HUES64 (cell line): ENCODE results near the gene ACIN1.

Experiments used
- H3K27ac ChIP-seq: 2 replicates; pipeline ENCODE4 v1.7.0; 2013; ENCODE audit warnings: low read depth, low read length, inconsistent platforms
- H3K27me3 ChIP-seq: 2 replicates; pipeline ENCODE4 v1.6.1; 2013; ENCODE audit warnings: mild to moderate bottlenecking, low read length; ENCODE audit not compliant: insufficient read depth
- H3K36me3 ChIP-seq: 2 replicates; pipeline ENCODE4 v1.6.1; 2013; ENCODE audit warnings: mild to moderate bottlenecking, low read length; ENCODE audit not compliant: insufficient read depth
- H3K4me1 ChIP-seq: 2 replicates; pipeline ENCODE4 v1.6.1; 2013; ENCODE audit warnings: mild to moderate bottlenecking, low read length, moderate library complexity; ENCODE audit not compliant: insufficient read depth
- H3K4me3 ChIP-seq: 2 replicates; pipeline ENCODE4 v1.5.1; 2013; ENCODE audit warnings: mild to moderate bottlenecking, low read length, moderate library complexity
- H3K9ac ChIP-seq: 2 replicates; pipeline ENCODE4 v1.6.1; 2013; ENCODE audit warnings: mild to moderate bottlenecking, low read depth, low read length
- H3K9me3 ChIP-seq: 2 replicates; pipeline ENCODE4 v1.6.1; 2013; ENCODE audit warnings: low read depth, low read length; ENCODE audit not compliant: insufficient read depth
- WGBS: fragments of 150-250, 120-280 bp; methylation state at CpG from one replicate; pipeline ENCODE4 v1.1.7; 2013; ENCODE audit warnings: missing lambda C conversion rate; 5-methylcytosine and 5-hydroxymethylcytosine counted together

The ACIN1 gene

GRCh38 chr14:23122086-23122485 is 27.1 kb upstream of the ACIN1 start:
- H3K9me3 ChIP-seq, result no peaks in the 10 kb centered on the region
- no peak overlapping the region for H3K27ac ChIP-seq
- no peak overlapping the region for H3K4me3 ChIP-seq
- H3K9ac ChIP-seq, result no peak overlapping the region
- peaks cover 30% of the 10 kb centered on the region for H3K4me1 ChIP-seq
- WGBS, result 89% methylated on average over 6 of the region's 6 CpGs
- H3K27me3 ChIP-seq, result no peaks in the 10 kb centered on the region
- peaks cover 5% of the 10 kb centered on the region; the same call in 1 of the 2 replicates for H3K36me3 ChIP-seq

- no peak overlapping the region for H3K4me3 ChIP-seq
- no peaks in the 10 kb centered on the region for H3K9me3 ChIP-seq
- no peak overlapping the region for H3K9ac ChIP-seq
- peaks cover 30% of the 10 kb centered on the region for H3K4me1 ChIP-seq
- no peaks in the 10 kb centered on the region for H3K36me3 ChIP-seq
- no peak overlapping the region for H3K27ac ChIP-seq
- H3K27me3 ChIP-seq, result no peaks in the 10 kb centered on the region
- WGBS, result 51% methylated on average over 6 of the region's 6 CpGs
Observed at GRCh38 chr14:23121361-23121771, 26.4 kb upstream of the ACIN1 start.

DNA sequence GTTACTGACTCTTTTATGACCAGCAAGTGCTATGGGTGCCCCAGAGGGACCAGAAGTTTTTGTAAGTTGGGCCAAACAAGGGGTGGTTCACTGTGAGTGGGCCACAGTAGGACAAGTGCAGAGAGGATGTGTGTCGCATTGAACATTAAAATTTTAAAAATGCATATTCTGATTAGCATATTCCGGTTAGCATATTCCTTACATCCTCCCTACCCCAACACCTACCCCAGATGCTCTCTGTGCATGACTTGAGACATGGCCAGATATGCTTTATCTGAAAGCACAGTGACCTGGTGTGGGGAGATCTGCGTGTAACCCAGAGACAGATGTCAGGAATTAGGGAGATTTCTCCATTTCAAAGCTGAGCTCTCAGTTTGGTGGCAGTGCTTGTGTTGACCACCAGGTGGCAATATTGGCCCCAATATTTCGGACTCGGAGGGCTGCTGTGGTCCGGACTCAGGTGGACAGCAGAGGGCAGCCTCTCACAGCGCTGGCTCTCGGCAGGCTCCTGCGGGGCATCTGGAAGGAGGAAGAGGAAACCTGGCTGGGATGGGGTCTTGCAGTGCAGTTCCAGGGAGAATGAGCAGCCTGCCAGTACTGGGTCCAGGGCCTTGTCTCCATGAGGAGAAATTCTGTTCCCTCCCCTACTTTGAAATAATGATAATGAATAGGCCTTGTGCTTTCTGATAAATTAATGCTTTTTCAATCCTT is 25.8 kb upstream of the ACIN1 start:
- H3K9ac ChIP-seq, result no peak overlapping the region
- 22% methylated on average over 9 of the region's 9 CpGs for WGBS
- peaks cover 26% of the 10 kb centered on the region for H3K4me1 ChIP-seq
- H3K27ac ChIP-seq, result no peak overlapping the region
- H3K9me3 ChIP-seq, result no peaks in the 10 kb centered on the region
- H3K36me3 ChIP-seq, result no peaks in the 10 kb centered on the region
- H3K4me3 ChIP-seq, result no peak overlapping the region
- H3K27me3 ChIP-seq, result no peaks in the 10 kb centered on the region

DNA sequence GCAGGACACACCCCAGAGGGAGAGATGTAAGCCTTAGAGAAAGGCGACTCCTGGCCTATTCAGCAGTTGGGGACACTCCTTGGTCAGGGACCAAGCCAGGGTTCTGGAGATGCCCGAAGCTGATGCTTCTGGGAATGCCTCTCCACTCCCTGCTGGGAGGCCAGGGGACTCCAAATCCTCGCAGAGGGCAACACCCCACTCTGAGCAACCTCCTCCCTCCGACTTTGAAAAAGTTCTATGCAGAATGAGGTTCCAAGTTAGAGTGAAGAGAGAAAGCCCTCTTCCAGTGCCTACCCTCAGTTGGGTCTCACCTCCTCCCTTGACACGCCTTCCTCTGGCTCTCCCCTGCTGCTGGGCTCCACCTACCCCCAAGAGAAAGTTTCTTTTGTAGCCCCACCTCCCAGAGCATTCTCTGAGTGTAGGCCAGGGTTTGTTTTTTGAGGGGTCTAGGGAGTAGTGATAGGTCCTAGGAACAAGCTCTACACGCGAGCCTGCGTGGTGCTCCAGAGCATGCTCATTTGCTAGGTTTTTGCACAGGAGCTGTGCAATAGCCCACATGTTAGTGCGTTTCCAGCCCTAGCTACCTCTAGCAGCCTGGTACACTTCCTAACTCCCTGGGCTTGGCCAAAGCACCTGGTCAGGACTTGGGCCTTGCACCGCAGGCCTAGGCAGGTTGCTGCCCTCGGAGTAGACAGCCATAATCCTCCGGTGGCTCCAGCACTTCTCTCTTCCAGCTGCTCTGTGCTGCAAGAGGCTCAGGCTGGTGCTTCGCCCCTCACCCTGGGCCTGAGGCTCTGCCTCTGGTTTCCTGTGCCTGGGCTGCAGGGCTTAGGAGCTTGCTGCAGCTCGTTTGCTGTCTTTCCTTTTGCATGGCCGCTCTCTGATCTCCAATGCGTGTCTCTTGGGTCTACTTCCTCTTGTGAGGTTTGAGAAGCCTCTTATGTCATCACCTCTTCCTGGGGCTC is 24.7 kb upstream of the ACIN1 start:
- H3K27ac ChIP-seq, result no peak overlapping the region
- H3K9ac ChIP-seq, result no peak overlapping the region
- no peak overlapping the region for H3K4me3 ChIP-seq
- 69% methylated on average over 16 of the region's 16 CpGs for WGBS
- no peaks in the 10 kb centered on the region for H3K27me3 ChIP-seq
- H3K4me1 ChIP-seq, result peaks cover 21% of the 10 kb centered on the region
- H3K36me3 ChIP-seq, result no peaks in the 10 kb centered on the region
- H3K9me3 ChIP-seq, result no peaks in the 10 kb centered on the region

DNA sequence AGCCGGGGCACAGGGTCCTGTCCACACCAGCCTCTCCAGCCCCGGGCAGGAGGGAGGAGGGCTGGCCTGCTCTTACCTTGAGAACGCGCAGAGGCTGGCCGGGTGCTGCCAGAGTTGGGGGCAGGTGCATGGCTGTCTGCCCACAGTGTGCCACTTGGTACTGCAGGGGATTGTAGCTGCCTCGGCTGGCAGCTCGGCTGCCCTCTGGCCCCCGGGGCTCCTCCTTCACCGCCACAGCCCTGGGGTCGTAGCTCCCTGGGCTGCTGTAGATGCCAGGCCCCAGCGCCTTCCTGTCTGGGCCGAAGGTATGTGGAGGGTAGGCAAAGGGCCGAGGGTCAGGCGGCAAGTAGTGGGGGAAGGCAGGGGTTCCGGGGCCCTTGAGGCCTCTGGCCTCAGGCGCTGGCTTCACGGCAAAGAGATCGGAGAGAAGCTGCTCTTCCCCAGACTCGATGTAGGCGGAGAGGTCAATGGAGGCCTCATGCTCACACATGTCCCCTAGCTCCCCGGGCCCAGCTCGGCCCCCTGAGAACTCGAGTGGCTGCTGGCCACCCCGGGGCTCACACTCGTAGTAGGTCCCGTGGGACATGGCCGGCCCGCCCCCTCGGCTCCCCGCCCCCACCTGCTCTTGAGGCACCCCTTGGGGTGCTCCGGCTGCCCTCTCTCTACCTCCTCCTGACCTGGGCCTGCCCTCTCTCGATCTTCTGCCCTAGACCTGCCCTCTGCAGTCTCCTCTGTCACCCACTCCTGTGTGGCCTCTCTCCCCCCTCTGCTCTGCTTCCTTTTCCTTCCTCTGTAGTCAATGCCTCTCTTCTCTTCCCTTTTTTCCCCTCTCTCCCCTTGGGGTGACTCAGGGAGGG is 23.8 kb upstream of the ACIN1 start, which contains the start of gene CEBPE:
Gene CEBPE (minus strand): TSS at position 750 of the 857 bp plus-strand sequence. CDS start 164 bp downstream, at position 586.
- no peak within 1 kb of the TSS for H3K9ac ChIP-seq
- H3K4me1 ChIP-seq, result peaks cover 27% of the 10 kb centered on the region
- 90% methylated on average over 32 of the region's 32 CpGs for WGBS

DNA sequence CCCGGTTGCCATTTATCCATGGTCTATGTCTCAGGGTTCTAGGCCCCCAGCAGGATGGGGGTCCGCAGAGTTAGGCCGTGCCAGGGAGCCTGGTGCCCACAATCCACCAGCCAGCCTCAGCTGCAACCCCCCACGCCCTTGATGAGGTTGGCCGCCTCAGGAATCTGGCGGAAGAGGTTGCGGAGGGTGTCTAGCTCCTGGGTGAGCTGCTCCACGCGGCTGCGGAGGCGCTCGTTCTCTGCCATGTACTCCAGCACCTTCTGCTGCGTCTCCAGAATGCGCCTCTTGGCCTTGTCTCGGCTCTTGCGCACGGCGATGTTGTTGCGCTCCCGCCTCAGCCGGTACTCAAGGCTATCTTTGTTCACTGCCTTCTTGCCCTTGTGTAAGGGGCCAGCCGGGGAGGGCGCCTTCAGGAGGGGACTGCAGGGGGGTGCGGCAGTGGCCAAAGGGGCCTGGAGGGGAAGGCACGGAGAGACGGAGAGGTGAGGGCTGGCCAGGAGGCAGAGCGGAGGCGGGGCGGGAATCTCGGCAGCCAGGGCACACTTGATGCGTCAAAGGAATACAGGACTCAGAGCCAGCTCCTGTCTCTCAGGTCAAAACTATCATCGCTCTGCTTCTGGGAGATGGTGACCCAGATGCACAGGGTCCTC is 22.6 kb upstream of the ACIN1 start:
- Histone ChIP-seq H3K9ac (no peak overlapping the region), H3K4me3 (no peak overlapping the region), H3K27me3 (no peaks in the 10 kb centered on the region), H3K9me3 (no peaks in the 10 kb centered on the region), H3K27ac (no peak overlapping the region), H3K4me1 (peaks cover 34% of the 10 kb centered on the region), H3K36me3 (no peaks in the 10 kb centered on the region)
- 92% methylated on average over 32 of the region's 32 CpGs for WGBS

More for the DNA sequence above, 23.8 kb upstream of the ACIN1 start, which contains the start of gene CEBPE:
- no peaks in the 10 kb centered on the region for H3K36me3 ChIP-seq
- H3K27me3 ChIP-seq, result no peaks in the 10 kb centered on the region
- H3K4me3 ChIP-seq, result no peak within 1 kb of the TSS
- no peaks in the 10 kb centered on the region for H3K9me3 ChIP-seq
- H3K27ac ChIP-seq, result no peak within 1 kb of the TSS

DNA sequence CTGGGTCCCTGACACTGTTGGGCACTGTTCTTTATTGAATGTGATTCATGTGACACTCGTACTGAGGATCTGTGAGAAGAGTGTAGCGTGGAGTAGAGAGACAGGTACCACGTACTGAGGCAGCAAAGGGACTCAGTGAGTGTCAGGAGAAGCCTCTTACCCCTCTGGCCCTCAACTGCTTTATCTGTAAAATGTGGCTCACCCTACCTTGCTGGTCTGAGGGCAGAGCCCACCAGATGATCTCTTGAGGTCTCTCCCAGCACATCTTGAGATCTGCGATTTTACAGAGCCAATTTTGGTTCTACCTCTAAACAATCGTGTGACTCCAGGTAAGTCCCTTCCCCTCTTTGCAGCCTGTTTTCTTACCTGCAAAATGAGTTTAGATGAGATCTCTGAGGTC is 21.0 kb upstream of the ACIN1 start:
- H3K4me1 ChIP-seq, result peaks cover 29% of the 10 kb centered on the region
- H3K27me3 ChIP-seq, result peaks cover 4% of the 10 kb centered on the region; the same call in 1 of the 2 replicates
- H3K4me3 ChIP-seq, result no peak overlapping the region
- H3K36me3 ChIP-seq, result no peaks in the 10 kb centered on the region
- H3K27ac ChIP-seq, result no peak overlapping the region
- H3K9me3 ChIP-seq, result no peaks in the 10 kb centered on the region
- H3K9ac ChIP-seq, result no peak overlapping the region
- WGBS, result 88% methylated on average over 5 of the region's 5 CpGs

GRCh38 chr14:23115039-23115731 is 20.2 kb upstream of the ACIN1 start:
- Histone ChIP-seq H3K4me3 (no peak overlapping the region), H3K27ac (no peak overlapping the region), H3K9me3 (no peaks in the 10 kb centered on the region), H3K36me3 (no peaks in the 10 kb centered on the region), H3K9ac (no peak overlapping the region), H3K27me3 (peaks cover 9% of the 10 kb centered on the region; the same call in 1 of the 2 replicates), H3K4me1 (peaks cover 26% of the 10 kb centered on the region)
- 94% methylated on average over 9 of the region's 10 CpGs for WGBS

GRCh38 chr14:23114669-23115038 is 19.7 kb upstream of the ACIN1 start:
- Histone ChIP-seq H3K4me1 (peaks cover 21% of the 10 kb centered on the region), H3K9ac (no peak overlapping the region), H3K4me3 (no peak overlapping the region), H3K27ac (no peak overlapping the region), H3K9me3 (no peaks in the 10 kb centered on the region), H3K36me3 (no peaks in the 10 kb centered on the region), H3K27me3 (peaks cover 9% of the 10 kb centered on the region; the same call in 1 of the 2 replicates)
- WGBS, result 75% methylated on average over 4 of the region's 4 CpGs

- Histone ChIP-seq H3K36me3 (no peaks in the 10 kb centered on the region), H3K9ac (no peak overlapping the region), H3K27me3 (peaks cover 9% of the 10 kb centered on the region; the same call in 1 of the 2 replicates), H3K27ac (no peak overlapping the region), H3K4me3 (no peak overlapping the region), H3K9me3 (no peaks in the 10 kb centered on the region), H3K4me1 (peaks cover 16% of the 10 kb centered on the region)
- 72% methylated on average over 5 of the region's 5 CpGs for WGBS
Observed at GRCh38 chr14:23114120-23114458, 19.2 kb upstream of the ACIN1 start.
